IMR-90 (cell line): ENCODE measurements around the gene UNKL. TPM values are rescaled to one million over a fixed set of nuclear protein-coding genes. Genes with fewer than 3 reads are reported as not detected.

Source experiments
- ATAC-seq: fragments of 200-7000 bp; cut with Tn5 transposase; 2 replicates; pipeline ENCODE4 v1.9.1; 2020; ENCODE audit warnings: low read depth, mild to moderate bottlenecking, moderate library complexity
- BruUV-seq: library from RNA; stranded (reverse); fragments of 400-500 nt; replicated peaks from 2 replicates; lab custom pipeline; 2021; lab: Mats Ljungman, UMichigan
- CTCF ChIA-PET: fragments of 300-600 bp; formaldehyde crosslinking; extraction: SDS; loops from one replicate; lab custom pipeline; 2021; ENCODE audit warnings: antibody characterized with exemption; lab: Yijun Ruan, JAX
- POLR2A ChIA-PET: fragments of 300-600 bp; sonication (Branson Sonifier 250); formaldehyde crosslinking; loops from one replicate; lab custom pipeline; 2022; ENCODE audit warnings: antibody characterized with exemption; ENCODE audit not compliant: unreplicated experiment; lab: Charles Lee
- DNase-seq: peaks from one replicate; pipeline ENCODE4 v3.0.0; 2013
- H2AFZ ChIP-seq: replicated peaks from 2 replicates; pipeline ENCODE3; 2013; ENCODE audit warnings: low read length, mild to moderate bottlenecking; ENCODE audit not compliant: poor library complexity
- H2AK5ac ChIP-seq: 2 replicates; pipeline ENCODE4 v1.6.1; 2013; ENCODE audit warnings: low read depth, low read length, inconsistent platforms
- H2AK9ac ChIP-seq: replicated peaks from 2 replicates; pipeline ENCODE3; 2013; ENCODE audit warnings: mild to moderate bottlenecking, low read depth, low read length, moderate library complexity; ENCODE audit not compliant: poor library complexity
- H2BK120ac ChIP-seq: 2 replicates; pipeline ENCODE4 v1.6.1; 2013; ENCODE audit warnings: low read depth, low read length, inconsistent platforms
- H2BK15ac ChIP-seq: 3 replicates; pipeline ENCODE4 v1.6.1; 2013; ENCODE audit warnings: low read depth, low read length, inconsistent platforms
- H2BK20ac ChIP-seq: 2 replicates; pipeline ENCODE4 v1.6.1; 2013; ENCODE audit warnings: low read depth, mild to moderate bottlenecking, inconsistent platforms, low read length, moderate library complexity
- H2BK5ac ChIP-seq: 2 replicates; pipeline ENCODE4 v1.6.1; 2013; ENCODE audit warnings: mild to moderate bottlenecking, low read depth, low read length, inconsistent platforms; ENCODE audit not compliant: poor library complexity, severe bottlenecking
- H3K14ac ChIP-seq: replicated peaks from 2 replicates; pipeline ENCODE4 v1.6.1; 2013; ENCODE audit warnings: low read depth, low read length, inconsistent platforms
- H3K18ac ChIP-seq: 2 replicates; pipeline ENCODE4 v1.6.1; 2013; ENCODE audit warnings: low read depth, low read length, control low read depth
- H3K23ac ChIP-seq: 2 replicates; pipeline ENCODE4 v1.6.1; 2013; ENCODE audit warnings: low read depth, low read length, inconsistent platforms
- H3K27ac ChIP-seq: 2 replicates; pipeline ENCODE4 v1.5.1; 2013; ENCODE audit warnings: mild to moderate bottlenecking, control low read depth, low read length; ENCODE audit not compliant: insufficient read depth
- H3K27me3 ChIP-seq: 2 replicates; pipeline ENCODE4 v1.6.1; 2013; ENCODE audit warnings: low read length; ENCODE audit not compliant: control insufficient read depth, insufficient read depth
- H3K36me3 ChIP-seq: 2 replicates; pipeline ENCODE4 v1.6.1; 2013; ENCODE audit warnings: low read length, mixed read lengths; ENCODE audit not compliant: control insufficient read depth, insufficient read depth
- H3K4ac ChIP-seq: 2 replicates; pipeline ENCODE4 v1.6.1; 2013; ENCODE audit warnings: low read depth, low read length, inconsistent platforms
- H3K4me1 ChIP-seq: 2 replicates; pipeline ENCODE4 v1.6.1; 2013; ENCODE audit warnings: low read length, mixed read lengths; ENCODE audit not compliant: control insufficient read depth, insufficient read depth
- H3K4me2 ChIP-seq: 2 replicates; pipeline ENCODE4 v1.6.1; 2013; ENCODE audit warnings: low read depth, mild to moderate bottlenecking, control low read depth, low read length, moderate library complexity
- H3K4me3 ChIP-seq: 2 replicates; pipeline ENCODE4 v1.5.1; 2013; ENCODE audit warnings: low read depth, mild to moderate bottlenecking, control low read depth, low read length, moderate library complexity; ENCODE audit not compliant: insufficient read depth
- H3K56ac ChIP-seq: 2 replicates; pipeline ENCODE4 v1.6.1; 2013; ENCODE audit warnings: low read length, inconsistent platforms; ENCODE audit not compliant: insufficient read depth; ENCODE audit errors: extremely low read depth
- H3K79me1 ChIP-seq, 2 experiments: 2 replicates each; pipeline ENCODE4 v1.6.1; 2013; ENCODE audit warnings: low read length in 2 of 2, inconsistent platforms in 1 of 2, low read depth in 1 of 2
- H3K9ac ChIP-seq: 2 replicates; pipeline ENCODE4 v1.6.1; 2013; ENCODE audit warnings: low read depth, low read length, control low read depth
- H3K9me1 ChIP-seq: 2 replicates; pipeline ENCODE4 v1.6.1; 2013; ENCODE audit warnings: low read length, inconsistent platforms; ENCODE audit not compliant: insufficient read depth
- H3K9me3 ChIP-seq: 2 replicates; pipeline ENCODE4 v1.6.1; 2013; ENCODE audit warnings: low read length; ENCODE audit not compliant: control insufficient read depth, insufficient read depth
- H4K20me1 ChIP-seq: 2 replicates; pipeline ENCODE4 v1.6.1; 2013; ENCODE audit warnings: low read length, inconsistent platforms; ENCODE audit not compliant: insufficient read depth
- H4K5ac ChIP-seq: 2 replicates; pipeline ENCODE4 v1.6.1; 2013; ENCODE audit warnings: mild to moderate bottlenecking, low read depth, low read length, control low read depth
- H4K8ac ChIP-seq, 2 experiments: 2 replicates each; pipeline ENCODE4 v1.6.1; 2013; ENCODE audit warnings: low read depth in 2 of 2, low read length in 2 of 2, control low read depth in 1 of 2, inconsistent platforms in 1 of 2
- H4K91ac ChIP-seq: 2 replicates; pipeline ENCODE4 v1.6.1; 2013; ENCODE audit warnings: low read depth, low read length, inconsistent platforms; ENCODE audit not compliant: insufficient read depth
- BHLHE40 ChIP-seq: fragments of 150-350 bp; IDR thresholded peaks from 2 replicates; pipeline ENCODE4 v1.6.1; 2016; ENCODE audit warnings: mild to moderate bottlenecking, low read depth, low read length
- CEBPB ChIP-seq: IDR thresholded peaks from 2 replicates; pipeline ENCODE4 v1.6.1; 2012; ENCODE audit warnings: low read depth, low read length, improper control_type of control experiment
- CHD1 ChIP-seq: IDR thresholded peaks from 2 replicates; pipeline ENCODE4 v1.6.1; 2012; ENCODE audit warnings: low read depth, low read length, improper control_type of control experiment
- CTCF ChIP-seq: conservative IDR thresholded peaks from 2 replicates; pipeline ENCODE4 v1.5.1; 2012; ENCODE audit warnings: mild to moderate bottlenecking, low read depth, low read length, improper control_type of control experiment
- ELK1 ChIP-seq: fragments of 150-350 bp; IDR thresholded peaks from 2 replicates; pipeline ENCODE4 v1.6.1; 2016; ENCODE audit warnings: low read depth, mild to moderate bottlenecking, low read length, moderate library complexity, borderline replicate concordance
- FOS ChIP-seq: fragments of 150-350 bp; IDR thresholded peaks from 2 replicates; pipeline ENCODE4 v1.6.1; 2016; ENCODE audit warnings: low read depth, low read length
- MXI1 ChIP-seq: IDR thresholded peaks from 2 replicates; pipeline ENCODE4 v1.6.1; 2012; ENCODE audit warnings: low read depth, mild to moderate bottlenecking, low read length, moderate library complexity, borderline replicate concordance
- NFE2L2 ChIP-seq: fragments of 150-350 bp; IDR thresholded peaks from 2 replicates; pipeline ENCODE4 v1.6.1; 2016; ENCODE audit warnings: low read depth, mild to moderate bottlenecking, low read length
- RAD21 ChIP-seq: IDR thresholded peaks from 2 replicates; pipeline ENCODE4 v1.6.1; 2012; ENCODE audit warnings: low read length, improper control_type of control experiment
- RCOR1 ChIP-seq: IDR thresholded peaks from 2 replicates; pipeline ENCODE4 v1.6.1; 2012; ENCODE audit warnings: mild to moderate bottlenecking, low read length, improper control_type of control experiment; ENCODE audit not compliant: insufficient replicate concordance
- RFX5 ChIP-seq: IDR thresholded peaks from 2 replicates; pipeline ENCODE4 v1.8.0; 2012; ENCODE audit warnings: low read depth, mild to moderate bottlenecking, low read length, moderate library complexity
- SMC3 ChIP-seq: fragments of 150-350 bp; IDR thresholded peaks from 2 replicates; pipeline ENCODE4 v1.6.1; 2016; ENCODE audit warnings: low read depth, mild to moderate bottlenecking, antibody characterized with exemption, low read length, moderate library complexity
- WGBS, 2 experiments: methylation state at CpG; one replicate each; pipeline versions ENCODE4 v1.1.5 to v1.1.7; 2013; ENCODE audit warnings: missing lambda C conversion rate in 2 of 2; ENCODE audit not compliant: insufficient read length in 1 of 2; ENCODE audit errors: extremely low coverage in 2 of 2; 5-methylcytosine and 5-hydroxymethylcytosine counted together
- dilution Hi-C: fragments of 300-500 bp; cut with HindIII; formaldehyde crosslinking; loops from one replicate; pipeline ENCODE4 v1.14.3; 2018; ENCODE audit warnings: low sequenced_read_pairs; ENCODE audit not compliant: unreplicated experiment
- in situ Hi-C: fragments of 300-500 bp; cut with MboI; formaldehyde crosslinking; loops from 3 replicates; pipeline ENCODE4 v1.14.3; 2019; ENCODE audit warnings: low sequenced_read_pairs, inconsistent platforms, mixed read lengths
- intact Hi-C: fragments of 100-400 bp; cut with micrococcal nuclease; formaldehyde crosslinking; loops from 2 replicates; pipeline ENCODE4 v1.10.0; 2022
- polyA plus RNA-seq, 3 experiments: library from polyadenylated mRNA; depleted of rRNA; stranded (reverse); fragments of >200 nt; gene quantifications; 2 replicates each; pipeline ENCODE4 v1.2.3, GENCODE V29; 2012; ENCODE audit warnings: low replicate concordance in 1 of 3
- total RNA-seq: library from RNA; depleted of rRNA; stranded (reverse); fragments of >200 nt; gene quantifications from 2 replicates; pipeline ENCODE4 v1.2.3, GENCODE V29; 2012

The UNKL gene
- total and polyA plus RNA-seq, 2 of the 4 experiments (the other 2 are of a cell fraction): 4.1 to 13.3 TPM

GRCh38 chr16:1456951-1457350 lies 42.4 kb upstream of the UNKL start:
- no peak overlapping the region for H4K91ac ChIP-seq
- ChIA-PET POLR2A (no interaction called here), CTCF (no interaction called here)
- no peak overlapping the region for H2BK15ac ChIP-seq
- no peak overlapping the region for H3K23ac ChIP-seq
- 90% methylated on average over 9 of the region's 16 CpGs; no CpG with 5 or more reads in 1 of the 2 experiments for WGBS, 2 experiments
- DNase-seq: no peak
- no peaks in the 10 kb centered on the region for H3K27me3 ChIP-seq
- H4K8ac ChIP-seq: no peak overlapping the region
- no peak overlapping the region for H2AK5ac ChIP-seq
- no peak overlapping the region for H2AK9ac ChIP-seq
- no peak overlapping the region for H3K14ac ChIP-seq
- BruUV-seq: no TSS peak
- H3K79me1 ChIP-seq: peaks cover 0 to 4% of the 10 kb centered on the region in 2 experiments; a peak in 1 of 4 replicates
- H2BK20ac ChIP-seq: no peak overlapping the region
- no peak overlapping the region for H3K18ac ChIP-seq
- dilution Hi-C loops (no loop called here), in situ Hi-C loops (no loop called here), intact Hi-C loops (no loop called here)
- no peaks in the 10 kb centered on the region for H4K20me1 ChIP-seq
- no peak for ATAC-seq
- H4K5ac ChIP-seq: no peak overlapping the region
- H3K56ac ChIP-seq: no peak overlapping the region
- no peaks in the 10 kb centered on the region for H3K9me1 ChIP-seq
- H2BK5ac ChIP-seq: no peak overlapping the region
- H2AFZ ChIP-seq: no peak overlapping the region
- H3K4me2 ChIP-seq: no peak overlapping the region
- no peaks in the 10 kb centered on the region for H3K9me3 ChIP-seq
- H3K4me3 ChIP-seq: no peak overlapping the region
- no peak overlapping the region for H3K9ac ChIP-seq
- H3K4me1 ChIP-seq: no peaks in the 10 kb centered on the region
- TF ChIP-seq RFX5 (no peak), RCOR1 (no peak), CHD1 (no peak), CEBPB (no peak), MXI1 (no peak), CTCF (no peak), ELK1 (no peak), RAD21 (no peak), FOS (no peak), NFE2L2 (no peak), BHLHE40 (no peak), SMC3 (no peak)
- H3K4ac ChIP-seq: no peak overlapping the region
- H3K36me3 ChIP-seq: peaks cover 50% of the 10 kb centered on the region
- no peak overlapping the region for H3K27ac ChIP-seq
- H2BK120ac ChIP-seq: no peak overlapping the region
